HG02852 (cell line): Measurements from ENCODE around the gene SYNPO.
A peak's percentile ranks its signal among the peaks of the same experiment; 100 is the strongest.

Experiments used
- ATAC-seq: cut with Tn5 transposase; IDR thresholded peaks from one replicate; pipeline ENCODE4 v1.9.1; 2021; ENCODE audit warnings: mild to moderate bottlenecking, moderate library complexity; ENCODE audit not compliant: unreplicated experiment

The SYNPO gene

DNA sequence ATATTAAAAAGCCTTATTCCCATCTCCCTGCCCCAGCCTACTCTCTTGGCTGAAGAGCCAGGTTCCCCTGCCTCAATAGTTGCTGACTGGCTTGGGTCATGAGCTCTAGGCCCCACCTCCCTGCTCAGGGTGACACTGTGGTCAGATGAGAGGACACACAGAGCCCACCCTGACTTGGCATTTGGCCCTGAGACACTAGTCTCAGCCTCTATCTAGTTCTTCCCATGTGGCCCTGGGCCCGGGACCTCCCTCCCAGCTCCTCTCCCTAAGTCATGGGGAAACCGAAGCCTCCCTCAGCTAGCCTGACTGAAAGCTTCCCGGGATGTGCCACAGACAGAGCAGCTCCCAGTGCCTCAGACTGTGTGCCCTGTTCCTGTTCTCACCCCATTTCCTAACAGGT lies 14.8 kb downstream of the SYNPO start:
- ATAC-seq = no peak

DNA sequence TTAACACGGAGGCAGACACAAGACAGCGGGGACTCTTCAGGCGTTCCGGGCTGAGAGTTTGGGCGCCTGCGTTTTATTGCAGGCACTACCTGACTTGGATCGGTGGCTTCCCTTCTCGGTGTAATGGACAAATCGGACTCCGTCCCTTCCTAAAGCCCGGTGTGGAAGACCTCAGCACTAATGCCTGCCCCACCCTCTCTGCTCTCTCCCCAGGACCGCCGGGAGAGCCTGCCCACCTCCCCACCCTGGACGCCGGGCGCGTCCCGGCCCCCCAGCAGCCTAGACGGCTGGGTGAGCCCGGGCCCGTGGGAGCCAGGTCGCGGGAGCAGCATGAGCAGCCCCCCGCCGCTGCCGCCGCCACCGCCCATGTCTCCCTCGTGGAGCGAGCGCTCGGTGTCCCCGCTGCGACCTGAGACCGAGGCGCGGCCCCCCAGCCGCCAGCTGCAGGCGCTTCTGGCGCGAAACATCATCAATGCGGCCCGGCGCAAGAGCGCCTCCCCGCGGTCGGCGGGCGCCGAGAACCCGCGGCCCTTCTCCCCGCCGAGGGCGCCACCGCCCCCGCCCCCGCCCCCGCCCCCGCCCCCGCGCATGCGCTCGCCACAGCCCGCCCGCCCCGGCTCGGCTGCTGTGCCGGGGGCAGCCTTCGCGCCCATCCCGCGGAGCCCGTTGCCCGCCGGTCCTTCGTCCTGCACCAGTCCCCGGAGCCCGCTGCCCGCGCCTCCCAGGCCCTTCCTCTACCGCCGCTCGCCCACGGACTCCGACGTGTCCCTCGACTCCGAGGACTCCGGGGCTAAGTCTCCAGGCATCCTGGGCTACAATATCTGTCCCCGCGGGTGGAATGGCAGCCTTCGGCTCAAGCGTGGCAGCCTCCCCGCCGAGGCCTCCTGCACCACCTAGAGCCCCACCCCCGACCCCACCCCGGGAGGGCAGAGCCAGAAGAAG lies 16.0 kb downstream of the SYNPO start:
- peak; percentile 59 for ATAC-seq

DNA sequence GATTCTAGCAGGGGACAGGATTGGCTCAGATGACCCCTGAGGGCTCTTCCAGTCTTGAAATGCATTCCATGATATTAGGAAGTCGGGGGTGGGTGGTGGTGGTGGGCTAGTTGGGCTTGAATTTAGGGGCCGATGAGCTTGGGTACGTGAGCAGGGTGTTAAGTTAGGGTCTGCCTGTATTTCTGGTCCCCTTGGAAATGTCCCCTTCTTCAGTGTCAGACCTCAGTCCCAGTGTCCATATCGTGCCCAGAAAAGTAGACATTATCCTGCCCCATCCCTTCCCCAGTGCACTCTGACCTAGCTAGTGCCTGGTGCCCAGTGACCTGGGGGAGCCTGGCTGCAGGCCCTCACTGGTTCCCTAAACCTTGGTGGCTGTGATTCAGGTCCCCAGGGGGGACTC lies 17.7 kb downstream of the SYNPO start:
- ATAC-seq = no peak

DNA sequence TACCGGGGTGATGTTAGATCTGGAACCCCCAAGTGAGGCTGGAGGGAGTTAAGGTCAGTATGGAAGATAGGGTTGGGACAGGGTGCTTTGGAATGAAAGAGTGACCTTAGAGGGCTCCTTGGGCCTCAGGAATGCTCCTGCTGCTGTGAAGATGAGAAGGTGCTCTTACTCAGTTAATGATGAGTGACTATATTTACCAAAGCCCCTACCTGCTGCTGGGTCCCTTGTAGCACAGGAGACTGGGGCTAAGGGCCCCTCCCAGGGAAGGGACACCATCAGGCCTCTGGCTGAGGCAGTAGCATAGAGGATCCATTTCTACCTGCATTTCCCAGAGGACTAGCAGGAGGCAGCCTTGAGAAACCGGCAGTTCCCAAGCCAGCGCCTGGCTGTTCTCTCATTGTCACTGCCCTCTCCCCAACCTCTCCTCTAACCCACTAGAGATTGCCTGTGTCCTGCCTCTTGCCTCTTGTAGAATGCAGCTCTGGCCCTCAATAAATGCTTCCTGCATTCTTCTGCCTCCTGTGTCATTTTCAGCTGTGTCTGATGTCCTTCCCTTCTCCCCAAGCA lies 18.3 kb downstream of the SYNPO start:
- ATAC-seq = no peak

DNA sequence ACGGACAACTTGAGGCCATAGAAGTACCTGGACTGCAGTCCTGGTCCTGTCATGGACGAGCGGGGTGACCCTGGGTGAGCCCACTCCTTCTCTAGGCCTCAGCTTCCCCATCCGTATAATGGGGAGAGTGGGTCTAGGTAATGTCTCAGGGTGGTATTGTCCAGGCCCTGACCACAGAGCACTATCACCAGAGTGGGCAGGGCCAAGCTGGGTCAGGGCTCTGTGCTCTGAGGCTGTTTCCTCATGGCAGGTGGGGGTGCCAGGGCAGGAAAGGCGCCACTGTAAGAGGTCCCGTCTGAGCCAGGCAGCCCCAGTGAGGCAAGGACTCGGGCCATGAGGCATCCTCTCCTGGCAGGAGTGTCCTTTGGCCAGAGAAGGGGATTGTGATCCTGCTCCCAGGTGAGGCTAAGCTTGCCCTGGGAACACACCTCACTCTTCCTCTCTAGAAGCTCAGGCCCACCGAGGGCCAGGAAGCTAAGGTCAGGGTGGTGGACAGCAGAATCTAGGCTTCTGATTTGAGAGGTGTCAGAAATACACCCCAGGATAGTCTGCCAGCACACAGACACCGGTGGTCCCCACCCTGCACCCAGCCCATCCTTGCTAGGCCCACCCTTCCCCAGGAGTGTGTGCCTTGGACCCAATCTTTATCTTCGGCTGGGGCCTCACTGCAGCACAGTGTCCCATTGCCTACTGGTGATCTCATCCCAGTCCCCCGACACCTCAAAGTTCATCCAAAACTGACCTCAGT lies 19.1 kb downstream of the SYNPO start:
- no peak for ATAC-seq

DNA sequence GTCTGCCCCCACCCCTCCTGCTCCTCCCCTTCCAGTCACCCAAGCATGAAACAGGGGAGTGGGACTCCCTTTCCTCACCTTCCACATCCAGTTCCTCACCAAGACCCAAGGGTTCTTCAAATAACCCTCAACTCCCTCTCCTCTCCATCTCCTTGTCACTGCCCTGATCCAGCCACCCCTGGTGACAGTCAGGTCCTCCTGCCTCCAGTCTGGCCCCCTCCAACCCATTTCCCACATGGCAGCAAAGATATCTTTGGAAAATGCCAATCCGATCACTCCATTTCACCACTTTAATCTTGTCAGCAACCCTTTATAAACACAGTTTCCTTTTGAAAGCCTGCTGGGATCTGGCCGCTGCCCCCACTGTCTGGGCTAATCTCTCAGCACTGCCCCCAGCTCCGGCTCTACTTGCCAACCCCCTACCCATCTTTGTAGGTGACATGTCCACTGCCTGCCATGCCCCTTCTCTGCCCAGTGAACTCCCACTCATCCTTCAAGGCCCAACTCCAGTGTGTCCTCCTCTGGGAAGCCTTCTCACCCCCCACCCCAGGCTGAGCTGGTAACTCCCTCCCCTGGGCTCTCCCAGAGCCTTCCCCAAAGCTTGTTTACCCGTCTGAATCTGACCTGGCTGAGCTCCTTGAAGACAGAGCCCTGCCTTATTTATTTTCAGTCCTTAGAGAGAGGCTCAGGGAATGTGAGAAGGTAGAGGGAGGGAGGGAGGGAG lies 19.8 kb downstream of the SYNPO start:
- ATAC-seq = no peak

DNA sequence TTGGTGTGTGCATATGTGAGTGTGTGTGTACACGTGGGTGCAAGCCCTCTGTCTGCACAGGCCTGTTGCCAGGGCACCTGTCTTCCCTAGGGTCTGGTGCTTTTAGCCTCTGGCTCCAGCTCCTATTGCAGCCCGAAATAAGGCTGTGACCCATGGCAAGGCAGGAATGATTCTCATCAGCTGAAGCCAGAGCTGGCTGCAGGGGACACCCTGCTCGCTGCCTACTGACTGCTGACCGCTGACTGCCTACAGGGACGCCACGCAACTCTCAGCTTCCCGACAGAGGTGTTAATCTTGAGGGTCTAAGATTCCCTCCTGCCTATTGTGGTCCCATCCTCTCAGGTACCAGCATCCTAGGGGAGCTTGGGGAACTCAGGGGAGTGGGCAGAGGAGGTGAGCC lies 20.6 kb downstream of the SYNPO start, which contains the start of gene MYOZ3:
MYOZ3 (plus strand) TSS at position 166 of the 400 bp plus-strand sequence. CDS start 1,691 bp downstream, outside the sequence.
- ATAC-seq = no peak

DNA sequence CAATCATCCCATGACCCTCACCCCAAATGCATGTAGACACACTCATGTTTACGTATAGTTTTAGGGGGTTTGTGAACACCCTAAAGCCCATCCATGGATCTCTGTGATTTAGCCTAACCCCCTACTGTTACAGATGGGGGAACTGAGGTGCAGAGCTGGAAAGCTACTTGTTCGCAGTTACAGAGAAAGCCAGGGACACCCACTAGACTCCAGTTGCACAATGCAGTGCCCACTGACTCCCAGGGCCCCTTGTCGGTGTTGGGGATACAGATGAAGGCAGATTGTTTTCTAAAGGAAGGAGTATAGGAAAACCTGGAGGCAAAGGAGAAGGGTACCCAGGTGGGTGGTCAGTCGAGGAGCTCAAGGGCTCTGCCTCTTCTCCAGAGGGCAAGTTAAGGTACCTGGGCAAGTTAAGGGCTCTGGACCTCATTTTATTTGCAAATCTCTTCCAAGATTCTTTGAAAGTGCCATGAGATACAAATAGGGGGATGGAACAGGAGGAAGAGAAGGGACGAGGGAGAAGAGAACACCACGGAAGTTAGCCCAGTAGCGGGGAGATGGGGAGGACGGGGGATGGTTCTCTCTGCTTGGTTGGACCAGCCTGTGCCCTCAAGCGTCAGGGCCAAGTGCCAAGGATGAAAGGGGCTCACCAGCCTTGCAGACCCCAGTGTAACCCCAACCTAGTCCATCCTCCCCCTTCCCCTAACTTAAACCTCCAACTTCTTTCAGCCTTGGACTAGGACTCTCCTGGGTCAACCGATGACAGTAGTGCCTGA lies 21.5 kb downstream of the SYNPO start:
- no peak for ATAC-seq

DNA sequence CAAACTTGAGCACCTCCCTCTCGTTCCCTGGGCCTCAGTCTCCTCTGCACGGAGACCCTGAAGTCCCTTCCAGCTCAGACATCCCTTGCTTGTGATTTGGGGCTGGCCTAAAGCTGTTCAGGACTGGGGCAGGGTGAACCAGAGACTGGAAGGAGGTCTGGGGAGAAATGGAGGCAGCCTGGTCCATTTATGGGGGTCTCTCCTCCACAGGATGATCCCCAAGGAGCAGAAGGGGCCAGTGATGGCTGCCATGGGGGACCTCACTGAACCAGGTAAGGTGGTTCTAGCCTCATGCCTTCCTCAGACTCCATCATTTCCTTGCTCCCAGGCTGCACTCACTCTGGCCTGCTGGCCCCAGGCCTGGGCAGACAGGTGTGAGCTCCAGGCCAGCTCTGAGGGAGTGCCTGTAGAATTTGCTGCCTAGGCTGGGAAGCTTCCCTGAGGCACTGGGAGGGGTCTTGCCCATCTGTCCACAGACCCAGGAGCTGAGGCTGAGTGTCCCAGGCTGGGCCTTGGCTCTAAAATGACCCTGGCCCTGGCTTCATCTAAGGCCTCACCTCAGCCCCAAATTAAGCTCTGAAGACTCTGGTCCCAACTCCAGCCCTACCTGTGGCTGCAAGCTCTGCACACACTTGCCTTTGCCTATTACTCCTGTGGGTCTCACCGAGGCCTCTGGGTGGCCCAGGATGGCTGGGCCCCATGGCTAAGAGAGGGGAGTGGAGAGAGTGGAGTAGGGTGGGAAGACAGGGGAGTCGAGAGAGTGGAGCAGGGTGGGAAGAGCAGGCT lies 22.5 kb downstream of the SYNPO start:
- ATAC-seq = no peak

DNA sequence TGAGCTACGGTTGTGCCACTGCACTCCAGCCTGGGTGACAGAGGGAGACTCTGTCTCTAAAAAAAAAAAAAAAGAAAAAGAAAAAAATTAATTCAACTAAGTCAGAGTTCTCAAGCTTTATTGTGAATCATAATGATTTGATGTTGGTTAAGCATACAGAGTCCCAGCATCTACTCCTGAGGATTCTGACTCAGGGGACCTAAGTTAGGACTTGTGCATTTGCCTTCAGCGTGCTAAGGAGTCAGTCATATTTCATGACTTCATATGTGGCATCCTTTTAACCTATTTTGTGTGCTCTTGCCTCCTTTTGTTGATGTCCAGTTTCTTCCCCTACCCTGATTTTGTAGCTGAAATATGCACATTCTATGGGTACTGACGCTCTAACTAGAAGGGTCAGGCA lies 23.5 kb downstream of the SYNPO start:
- no peak for ATAC-seq

DNA sequence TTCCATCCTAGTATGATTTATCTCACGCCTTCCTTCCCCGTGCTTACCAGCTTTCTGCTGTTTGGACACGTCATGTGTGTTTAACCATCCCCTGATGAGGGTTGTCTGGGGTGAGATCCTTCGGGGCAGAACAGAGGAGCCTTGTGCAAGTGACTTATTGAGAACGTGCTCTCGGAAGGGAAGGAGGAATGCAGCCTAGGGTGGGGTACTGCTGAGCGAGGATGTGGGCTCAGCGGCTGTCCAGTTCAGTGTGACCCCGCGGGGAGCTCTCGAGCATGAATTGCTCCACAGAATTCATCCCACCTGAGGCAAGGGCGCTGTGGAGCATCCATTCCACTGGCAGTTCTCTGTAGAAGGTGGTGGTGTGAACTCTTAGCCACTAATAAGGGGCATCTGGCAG lies 24.6 kb downstream of the SYNPO start:
- no peak for ATAC-seq

DNA sequence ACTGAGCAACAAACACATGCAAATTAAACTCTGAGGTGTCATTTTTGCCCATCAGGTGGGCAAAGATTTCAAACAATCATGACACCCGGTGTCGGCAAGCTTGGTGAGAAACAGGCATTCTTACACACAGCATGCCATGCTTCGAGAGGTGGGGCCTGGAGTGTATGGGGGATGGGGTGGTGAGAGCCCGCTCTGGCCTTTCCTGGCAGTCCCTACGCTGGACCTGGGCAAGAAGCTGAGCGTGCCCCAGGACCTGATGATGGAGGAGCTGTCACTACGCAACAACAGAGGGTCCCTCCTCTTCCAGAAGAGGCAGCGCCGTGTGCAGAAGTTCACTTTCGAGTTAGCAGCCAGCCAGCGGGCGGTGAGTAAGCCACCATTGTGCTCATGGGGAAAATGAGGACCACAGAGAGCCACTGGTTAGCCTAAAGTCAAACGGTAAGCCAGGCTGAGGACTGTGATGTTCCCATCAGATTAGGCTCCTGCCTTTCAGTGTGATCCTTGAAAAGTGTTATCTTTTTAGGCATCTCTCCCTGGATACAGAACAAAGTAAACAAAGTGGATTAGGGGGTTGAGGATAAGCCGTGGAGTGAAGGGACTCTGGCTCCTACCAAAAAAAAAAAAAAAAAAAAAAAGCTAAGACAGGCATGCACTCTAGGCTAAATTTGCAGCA lies 30.0 kb downstream of the SYNPO start:
- ATAC-seq = no peak

DNA sequence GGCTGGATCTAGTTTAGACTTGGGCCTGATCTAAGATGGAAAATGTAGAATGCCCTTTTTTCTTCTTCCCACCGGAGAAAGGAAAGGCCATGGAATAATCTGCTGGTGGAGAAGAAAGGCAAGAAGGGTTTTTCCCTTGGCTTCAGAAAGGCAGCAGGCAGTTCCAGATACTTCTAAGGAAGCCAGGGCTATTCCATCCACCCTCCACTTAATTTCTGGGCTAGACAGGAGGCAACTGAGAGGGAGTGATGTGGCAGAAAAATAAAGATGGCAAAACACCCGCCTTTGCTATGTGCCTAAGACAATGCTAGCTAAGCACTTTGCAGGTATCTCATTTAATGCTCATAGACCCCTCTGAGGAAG lies 30.5 kb downstream of the SYNPO start:
- no peak for ATAC-seq

DNA sequence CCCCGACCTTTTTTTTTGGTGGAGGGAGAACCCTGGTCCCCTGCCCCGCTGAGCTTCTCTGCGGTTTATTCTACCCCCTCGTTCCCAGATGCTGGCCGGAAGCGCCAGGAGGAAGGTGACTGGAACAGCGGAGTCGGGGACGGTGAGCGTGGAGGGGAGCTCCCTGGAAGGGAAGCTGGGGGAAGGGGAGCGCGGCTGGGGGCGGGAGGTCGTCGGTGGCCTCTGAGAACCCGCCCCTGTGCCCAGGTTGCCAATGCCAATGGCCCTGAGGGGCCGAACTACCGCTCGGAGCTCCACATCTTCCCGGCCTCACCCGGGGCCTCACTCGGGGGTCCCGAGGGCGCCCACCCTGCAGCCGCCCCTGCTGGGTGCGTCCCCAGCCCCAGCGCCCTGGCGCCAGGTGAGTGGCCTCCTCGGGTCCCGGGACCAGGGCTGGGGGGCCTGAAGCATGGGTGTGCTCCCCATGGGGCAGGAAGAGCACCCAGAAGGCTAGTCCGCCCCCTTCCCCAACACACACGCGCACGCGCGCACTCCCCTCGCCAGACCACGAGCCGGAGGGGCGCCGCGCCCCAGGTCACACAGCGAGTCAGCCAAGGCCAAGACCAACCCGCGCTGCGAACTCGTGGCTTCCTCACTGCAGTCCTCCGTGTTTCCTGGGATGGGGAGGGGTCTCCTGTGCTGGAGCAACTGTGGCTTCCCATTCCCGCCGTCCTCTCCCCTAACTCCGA lies 31.2 kb downstream of the SYNPO start:
- ATAC-seq = no peak

DNA sequence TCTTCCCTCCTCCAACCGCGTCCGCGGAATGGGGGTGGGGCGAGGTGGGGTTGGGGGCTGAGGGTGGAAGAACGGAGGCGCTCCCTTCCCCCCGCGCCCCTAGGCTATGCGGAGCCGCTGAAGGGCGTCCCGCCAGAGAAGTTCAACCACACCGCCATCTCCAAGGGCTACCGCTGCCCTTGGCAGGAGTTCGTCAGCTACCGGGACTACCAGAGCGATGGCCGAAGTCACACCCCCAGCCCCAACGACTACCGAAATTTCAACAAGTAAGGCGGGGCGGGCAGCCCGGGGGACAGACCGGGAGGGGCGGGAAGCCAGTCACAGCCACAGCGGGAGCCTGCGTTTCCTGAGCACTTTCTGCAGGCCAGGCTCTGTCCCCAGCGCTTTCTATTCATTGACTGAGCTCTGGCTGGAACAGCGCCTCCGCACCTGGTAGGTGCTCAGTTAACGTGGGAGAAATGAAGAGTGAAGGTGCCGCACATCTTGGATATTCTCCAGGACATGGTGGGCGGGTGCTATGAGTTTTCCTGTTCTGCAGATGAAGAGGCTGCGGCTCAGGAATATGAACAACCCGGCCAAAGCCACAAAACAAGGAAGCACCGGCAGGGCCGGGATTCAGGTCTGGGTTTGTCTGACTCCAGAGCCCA lies 31.9 kb downstream of the SYNPO start:
- no peak for ATAC-seq

DNA sequence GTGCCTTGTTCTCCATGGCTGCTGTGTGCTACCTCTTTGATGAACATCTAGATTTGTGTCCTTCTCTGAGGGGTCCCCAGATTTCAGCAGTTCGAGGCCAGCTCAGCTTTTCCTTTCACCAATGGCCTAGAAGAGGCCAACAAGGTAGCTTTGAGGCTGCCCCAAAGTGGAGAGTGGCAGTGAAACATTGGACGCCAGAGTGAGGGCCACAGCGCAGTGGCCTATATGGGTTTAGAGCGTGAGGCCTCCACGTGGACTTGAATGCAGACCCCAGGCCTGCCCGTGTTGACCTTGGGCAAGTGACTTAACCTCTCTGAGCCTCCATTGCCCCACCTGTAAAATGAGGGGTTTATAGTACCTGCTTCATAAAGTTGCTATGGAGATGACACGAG lies 32.4 kb downstream of the SYNPO start:
- ATAC-seq = no peak

DNA sequence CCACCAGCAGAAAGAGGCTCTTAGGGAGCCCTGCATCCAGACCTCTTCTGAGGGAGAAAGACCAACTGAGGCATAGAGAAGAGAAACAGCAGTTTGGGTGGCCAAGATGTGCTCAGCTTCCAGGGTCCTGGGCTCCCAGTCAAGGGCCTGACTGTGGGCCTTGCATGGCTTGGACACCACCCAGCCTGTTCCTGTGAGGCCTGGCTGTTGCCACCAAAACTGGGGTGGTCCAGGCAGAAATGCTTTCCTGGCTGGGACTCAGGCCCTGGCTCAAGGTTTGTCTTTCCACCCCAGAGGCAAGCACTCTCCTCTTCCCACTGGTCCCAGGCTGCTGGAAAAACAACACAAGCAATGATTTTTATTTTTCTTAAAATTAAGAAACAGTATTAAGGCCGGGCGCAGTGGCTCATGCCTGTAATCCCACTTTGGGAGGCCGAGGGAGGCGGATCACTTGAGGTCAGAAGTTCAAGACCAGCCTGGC lies 33.9 kb downstream of the SYNPO start:
- no peak for ATAC-seq

DNA sequence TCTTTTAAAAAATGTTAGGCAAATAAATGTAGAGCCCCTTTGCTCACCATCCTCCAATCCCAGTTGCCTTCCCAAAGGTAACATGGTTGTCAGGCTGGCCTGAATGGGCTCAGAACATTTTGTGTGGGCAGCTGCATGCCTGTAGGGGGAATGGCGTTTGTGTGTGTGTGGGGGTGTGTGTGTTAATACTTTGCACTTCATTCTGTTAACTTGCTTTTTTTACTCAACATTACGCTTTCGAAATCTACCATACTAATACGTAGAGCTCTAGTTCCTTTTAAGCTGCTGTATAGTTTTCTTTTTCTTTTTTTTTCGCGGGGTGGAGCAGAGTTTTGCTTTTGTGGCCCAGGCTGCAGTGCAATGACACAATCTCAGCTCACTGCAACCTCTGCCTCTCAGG lies 34.6 kb downstream of the SYNPO start:
- ATAC-seq = no peak
